ENCODE data around the gene LTBP3.

DNA sequence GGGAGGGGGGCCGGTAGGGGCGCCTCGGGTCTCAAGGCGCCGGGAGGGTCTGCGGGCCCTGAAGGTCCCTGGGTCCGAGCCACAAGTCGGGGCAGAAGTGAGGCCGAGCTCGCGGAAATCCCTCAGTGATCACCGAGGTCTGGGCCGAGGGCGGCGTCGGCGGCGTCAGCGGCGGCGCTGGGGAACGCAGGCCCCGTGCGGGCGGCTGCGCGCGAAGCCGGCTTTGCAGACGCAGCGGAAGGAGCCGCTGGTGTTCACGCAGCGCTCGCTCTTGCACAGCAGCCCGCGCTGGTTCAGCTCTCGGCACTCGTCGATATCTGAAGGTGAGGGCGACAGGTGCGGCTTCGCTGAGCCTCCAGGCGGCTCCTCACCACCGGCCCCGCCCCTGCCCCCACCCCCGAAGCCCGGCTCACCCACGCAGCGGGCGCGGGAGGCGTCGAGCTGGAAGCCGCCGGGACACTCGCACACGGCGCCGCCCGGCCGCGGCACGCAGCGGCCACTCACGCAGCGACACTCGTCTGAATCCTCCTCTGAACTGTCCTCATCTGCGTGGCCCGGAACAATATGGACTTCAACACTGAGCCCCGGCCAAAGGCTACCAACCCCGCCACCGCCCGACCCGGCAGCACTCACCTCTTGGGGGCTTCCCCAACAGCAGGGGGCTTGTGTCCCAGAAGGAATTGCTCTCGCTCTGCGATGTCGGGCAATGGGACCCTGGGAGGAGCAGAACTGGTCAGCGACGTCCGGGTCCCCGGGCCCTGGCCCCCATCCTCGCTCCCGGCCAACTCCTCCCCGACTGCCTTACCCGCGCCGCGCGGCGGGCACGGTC, 19.0 kb downstream of the LTBP3 start:
- TF ChIP-seq, protein P1, sequence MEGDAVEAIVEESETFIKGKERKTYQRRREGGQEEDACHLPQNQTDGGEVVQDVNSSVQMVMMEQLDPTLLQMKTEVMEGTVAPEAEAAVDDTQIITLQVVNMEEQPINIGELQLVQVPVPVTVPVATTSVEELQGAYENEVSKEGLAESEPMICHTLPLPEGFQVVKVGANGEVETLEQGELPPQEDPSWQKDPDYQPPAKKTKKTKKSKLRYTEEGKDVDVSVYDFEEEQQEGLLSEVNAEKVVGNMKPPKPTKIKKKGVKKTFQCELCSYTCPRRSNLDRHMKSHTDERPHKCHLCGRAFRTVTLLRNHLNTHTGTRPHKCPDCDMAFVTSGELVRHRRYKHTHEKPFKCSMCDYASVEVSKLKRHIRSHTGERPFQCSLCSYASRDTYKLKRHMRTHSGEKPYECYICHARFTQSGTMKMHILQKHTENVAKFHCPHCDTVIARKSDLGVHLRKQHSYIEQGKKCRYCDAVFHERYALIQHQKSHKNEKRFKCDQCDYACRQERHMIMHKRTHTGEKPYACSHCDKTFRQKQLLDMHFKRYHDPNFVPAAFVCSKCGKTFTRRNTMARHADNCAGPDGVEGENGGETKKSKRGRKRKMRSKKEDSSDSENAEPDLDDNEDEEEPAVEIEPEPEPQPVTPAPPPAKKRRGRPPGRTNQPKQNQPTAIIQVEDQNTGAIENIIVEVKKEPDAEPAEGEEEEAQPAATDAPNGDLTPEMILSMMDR (tag by site-specific recombination; IDR thresholded peaks at IDR 0.05): no peak
- TF ChIP-seq, protein P2, sequence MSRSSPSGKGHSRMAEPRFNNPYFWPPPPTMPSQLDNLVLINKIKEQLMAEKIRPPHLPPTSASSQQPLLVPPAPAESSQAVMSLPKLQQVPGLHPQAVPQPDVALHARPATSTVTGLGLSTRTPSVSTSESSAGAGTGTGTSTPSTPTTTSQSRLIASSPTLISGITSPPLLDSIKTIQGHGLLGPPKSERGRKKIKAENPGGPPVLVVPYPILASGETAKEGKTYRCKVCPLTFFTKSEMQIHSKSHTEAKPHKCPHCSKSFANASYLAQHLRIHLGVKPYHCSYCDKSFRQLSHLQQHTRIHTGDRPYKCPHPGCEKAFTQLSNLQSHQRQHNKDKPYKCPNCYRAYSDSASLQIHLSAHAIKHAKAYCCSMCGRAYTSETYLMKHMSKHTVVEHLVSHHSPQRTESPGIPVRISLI (tag by site-specific recombination; IDR thresholded peaks at IDR 0.05): no peak

Data from HEK293 (cell line).